ENCODE measurements around the gene DNAJB6. TPM values are rescaled to one million over a fixed set of nuclear protein-coding genes. Genes with fewer than 3 reads are reported as not detected.

The DNAJB6 gene
- total RNA-seq, 1 donor from 2014 or later: 155 TPM

- TF ChIP-seq, protein P1, sequence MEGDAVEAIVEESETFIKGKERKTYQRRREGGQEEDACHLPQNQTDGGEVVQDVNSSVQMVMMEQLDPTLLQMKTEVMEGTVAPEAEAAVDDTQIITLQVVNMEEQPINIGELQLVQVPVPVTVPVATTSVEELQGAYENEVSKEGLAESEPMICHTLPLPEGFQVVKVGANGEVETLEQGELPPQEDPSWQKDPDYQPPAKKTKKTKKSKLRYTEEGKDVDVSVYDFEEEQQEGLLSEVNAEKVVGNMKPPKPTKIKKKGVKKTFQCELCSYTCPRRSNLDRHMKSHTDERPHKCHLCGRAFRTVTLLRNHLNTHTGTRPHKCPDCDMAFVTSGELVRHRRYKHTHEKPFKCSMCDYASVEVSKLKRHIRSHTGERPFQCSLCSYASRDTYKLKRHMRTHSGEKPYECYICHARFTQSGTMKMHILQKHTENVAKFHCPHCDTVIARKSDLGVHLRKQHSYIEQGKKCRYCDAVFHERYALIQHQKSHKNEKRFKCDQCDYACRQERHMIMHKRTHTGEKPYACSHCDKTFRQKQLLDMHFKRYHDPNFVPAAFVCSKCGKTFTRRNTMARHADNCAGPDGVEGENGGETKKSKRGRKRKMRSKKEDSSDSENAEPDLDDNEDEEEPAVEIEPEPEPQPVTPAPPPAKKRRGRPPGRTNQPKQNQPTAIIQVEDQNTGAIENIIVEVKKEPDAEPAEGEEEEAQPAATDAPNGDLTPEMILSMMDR (IDR thresholded peaks at IDR 0.05; ENCODE audit: unreplicated experiment): no peak
- peaks cover 10% of the 10 kb centered on the region for H3K4me1 Mint-ChIP-seq (ENCODE audit: unreplicated experiment)
- no peak for DNase-seq (ENCODE audit: low spot score)
- H3K36me3 Mint-ChIP-seq (ENCODE audit: low read depth, unreplicated experiment): peaks cover 32% of the 10 kb centered on the region
- H3K27ac Mint-ChIP-seq (ENCODE audit: unreplicated experiment): no peak overlapping the region
- H3K4me3 Mint-ChIP-seq (ENCODE audit: unreplicated experiment): no peak overlapping the region
- H3K9me3 Mint-ChIP-seq (ENCODE audit: unreplicated experiment): no peaks in the 10 kb centered on the region
- peaks cover 7% of the 10 kb centered on the region for H3K27me3 Mint-ChIP-seq (ENCODE audit: unreplicated experiment)
Measured at GRCh38 chr7:157418204-157419034, 81.6 kb downstream of the DNAJB6 start.

DNA sequence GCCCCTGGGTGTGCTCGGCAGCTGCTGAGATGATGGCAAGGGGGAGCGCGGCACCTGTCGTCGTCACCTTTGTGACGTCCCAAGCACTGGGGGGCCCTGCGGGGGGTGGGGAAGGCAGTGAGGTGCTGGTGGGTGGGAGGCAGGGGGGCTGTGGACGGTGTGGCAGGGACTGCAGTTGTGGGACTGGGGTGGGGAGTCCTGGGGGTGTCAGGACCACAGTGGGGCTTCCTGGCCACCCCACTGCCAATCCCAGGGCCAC, 82.2 kb downstream of the DNAJB6 start:
- no peak overlapping the region for H3K4me3 Mint-ChIP-seq (ENCODE audit: unreplicated experiment)
- DNase-seq (ENCODE audit: low spot score): no peak
- TF ChIP-seq, protein P1 (IDR thresholded peaks at IDR 0.05; ENCODE audit: unreplicated experiment): no peak
- H3K36me3 Mint-ChIP-seq (ENCODE audit: low read depth, unreplicated experiment): peaks cover 33% of the 10 kb centered on the region
- peaks cover 13% of the 10 kb centered on the region for H3K4me1 Mint-ChIP-seq (ENCODE audit: unreplicated experiment)
- no peaks in the 10 kb centered on the region for H3K9me3 Mint-ChIP-seq (ENCODE audit: unreplicated experiment)
- H3K27me3 Mint-ChIP-seq (ENCODE audit: unreplicated experiment): peaks cover 7% of the 10 kb centered on the region
- no peak overlapping the region for H3K27ac Mint-ChIP-seq (ENCODE audit: unreplicated experiment)

DNA sequence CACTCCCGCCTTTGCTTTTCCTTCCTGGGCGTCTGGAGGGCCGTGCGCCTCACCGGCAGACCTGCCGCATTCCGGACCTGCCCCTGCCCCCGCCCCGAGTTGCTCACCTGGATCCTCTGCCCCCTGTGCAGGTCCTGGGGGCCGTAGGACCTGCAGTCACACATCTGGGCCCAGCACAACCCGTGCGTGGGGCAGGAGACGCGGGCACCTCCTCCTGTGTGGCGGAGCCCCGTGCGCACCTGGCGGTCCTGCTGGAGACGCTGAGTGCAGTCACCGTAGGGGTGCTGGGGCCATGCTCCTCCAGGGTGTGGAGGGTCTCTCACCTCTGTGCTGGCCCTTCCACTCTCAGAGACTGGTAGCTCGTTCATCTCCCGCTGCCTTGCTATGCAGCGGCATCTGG, 85.5 kb downstream of the DNAJB6 start:
- TF ChIP-seq, protein P1 (IDR thresholded peaks at IDR 0.05; ENCODE audit: unreplicated experiment): no peak
- H3K9me3 Mint-ChIP-seq (ENCODE audit: unreplicated experiment): no peaks in the 10 kb centered on the region
- no peak overlapping the region for H3K4me3 Mint-ChIP-seq (ENCODE audit: unreplicated experiment)
- no peak for DNase-seq (ENCODE audit: low spot score)
- H3K27ac Mint-ChIP-seq (ENCODE audit: unreplicated experiment): no peak overlapping the region
- H3K27me3 Mint-ChIP-seq (ENCODE audit: unreplicated experiment): peaks cover 4% of the 10 kb centered on the region
- peaks cover 8% of the 10 kb centered on the region for H3K4me1 Mint-ChIP-seq (ENCODE audit: unreplicated experiment)
- peaks cover 9% of the 10 kb centered on the region for H3K36me3 Mint-ChIP-seq (ENCODE audit: low read depth, unreplicated experiment)

- H3K4me1 Mint-ChIP-seq (ENCODE audit: unreplicated experiment): peaks cover 8% of the 10 kb centered on the region
- peaks cover 8% of the 10 kb centered on the region for H3K36me3 Mint-ChIP-seq (ENCODE audit: low read depth, unreplicated experiment)
- H3K4me3 Mint-ChIP-seq (ENCODE audit: unreplicated experiment): no peak overlapping the region
- DNase-seq (ENCODE audit: low spot score): no peak
- TF ChIP-seq, protein P1 (IDR thresholded peaks at IDR 0.05; ENCODE audit: unreplicated experiment): no peak
- no peaks in the 10 kb centered on the region for H3K9me3 Mint-ChIP-seq (ENCODE audit: unreplicated experiment)
- peaks cover 4% of the 10 kb centered on the region for H3K27me3 Mint-ChIP-seq (ENCODE audit: unreplicated experiment)
- no peak overlapping the region for H3K27ac Mint-ChIP-seq (ENCODE audit: unreplicated experiment)
Measured at GRCh38 chr7:157423348-157423747, 86.5 kb downstream of the DNAJB6 start.

DNA sequence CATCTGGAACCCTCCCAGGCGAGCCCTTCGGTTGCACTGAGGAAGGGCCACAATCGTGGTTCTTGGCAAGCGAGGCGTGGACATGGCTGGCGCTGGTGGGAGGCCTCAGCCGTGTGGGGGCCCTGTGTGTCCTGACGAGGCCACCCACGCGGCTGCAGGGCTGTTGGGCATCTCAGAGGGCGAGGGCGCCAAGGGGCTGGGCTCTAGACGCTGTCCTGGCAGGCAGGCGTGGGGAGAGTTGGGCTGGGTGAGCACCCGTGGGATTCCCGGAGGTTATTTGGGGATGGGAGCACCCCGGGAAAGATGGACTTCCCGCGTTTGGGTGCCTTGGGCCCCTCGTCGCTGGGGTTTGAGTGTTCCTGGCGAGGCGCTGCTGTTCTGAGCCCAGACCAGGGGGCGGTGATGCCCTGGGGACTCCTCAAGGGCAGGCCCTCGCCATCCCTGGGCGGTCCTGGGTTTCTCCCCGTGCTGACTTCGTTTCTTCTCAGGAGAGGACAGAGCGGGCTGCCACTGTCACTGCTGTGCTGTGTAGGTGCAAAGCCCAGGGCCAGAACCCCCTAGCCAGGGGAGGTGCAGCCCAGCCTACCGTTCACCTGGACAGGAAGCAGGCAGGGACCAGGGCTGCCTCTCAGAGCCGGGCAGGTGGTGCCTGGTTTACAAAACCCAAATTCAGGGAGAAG, 87.2 kb downstream of the DNAJB6 start:
- Mint-ChIP-seq H3K27me3 (ENCODE audit: unreplicated experiment) (peaks cover 4% of the 10 kb centered on the region), H3K27ac (ENCODE audit: unreplicated experiment) (no peak overlapping the region), H3K4me3 (ENCODE audit: unreplicated experiment) (no peak overlapping the region), H3K4me1 (ENCODE audit: unreplicated experiment) (peaks cover 8% of the 10 kb centered on the region), H3K36me3 (ENCODE audit: low read depth, unreplicated experiment) (peaks cover 8% of the 10 kb centered on the region), H3K9me3 (ENCODE audit: unreplicated experiment) (no peaks in the 10 kb centered on the region)
- DNase-seq (ENCODE audit: low spot score): no peak
- TF ChIP-seq, protein P1 (IDR thresholded peaks at IDR 0.05; ENCODE audit: unreplicated experiment): no peak

All from endothelial cell (in vitro differentiated cells).